WTC11 (cell line): ENCODE data around the gene HDLBP.

Experiments used
- FOXJ3 ChIP-seq: sonication (generic); formaldehyde crosslinking; IDR thresholded peaks from 2 replicates; pipeline ENCODE4 v1.9.0; 2021; ENCODE audit warnings: missing genetic modification reagents, mild to moderate bottlenecking, borderline replicate concordance
- HMGXB4 ChIP-seq: sonication (generic); formaldehyde crosslinking; IDR thresholded peaks from 2 replicates; pipeline ENCODE4 v1.8.1; 2023; ENCODE audit warnings: mild to moderate bottlenecking, moderate library complexity, missing genetic modification reagents
- IRF1 ChIP-seq: sonication (generic); formaldehyde crosslinking; IDR thresholded peaks from 2 replicates; pipeline ENCODE4 v1.8.0; 2023; ENCODE audit warnings: missing genetic modification reagents
- NFATC4 ChIP-seq: fragments of 250-450 bp; sonication (Bioruptor Pico); IDR thresholded peaks from 2 replicates; pipeline ENCODE4 v1.9.0; 2021; ENCODE audit warnings: mild to moderate bottlenecking
- USF2 ChIP-seq: sonication (generic); formaldehyde crosslinking; IDR thresholded peaks from 2 replicates; pipeline ENCODE4 v1.8.1; 2023; ENCODE audit warnings: mild to moderate bottlenecking, missing genetic modification reagents, moderate library complexity
- ZBTB21 ChIP-seq: sonication (generic); formaldehyde crosslinking; IDR thresholded peaks from 2 replicates; pipeline ENCODE4 v1.8.1; 2023; ENCODE audit warnings: mild to moderate bottlenecking, missing genetic modification reagents, borderline replicate concordance
- ZMAT4 ChIP-seq: fragments of 250-450 bp; sonication (Bioruptor Pico); IDR thresholded peaks from 2 replicates; pipeline ENCODE4 v1.9.0; 2021; ENCODE audit warnings: mild to moderate bottlenecking
- TF ChIP-seq, protein P1 (sequence below): fragments of 200-600 bp; IDR thresholded peaks from 2 replicates; pipeline ENCODE4 v1.8.0; 2022; ENCODE audit warnings: antibody characterized with exemption

DNA sequence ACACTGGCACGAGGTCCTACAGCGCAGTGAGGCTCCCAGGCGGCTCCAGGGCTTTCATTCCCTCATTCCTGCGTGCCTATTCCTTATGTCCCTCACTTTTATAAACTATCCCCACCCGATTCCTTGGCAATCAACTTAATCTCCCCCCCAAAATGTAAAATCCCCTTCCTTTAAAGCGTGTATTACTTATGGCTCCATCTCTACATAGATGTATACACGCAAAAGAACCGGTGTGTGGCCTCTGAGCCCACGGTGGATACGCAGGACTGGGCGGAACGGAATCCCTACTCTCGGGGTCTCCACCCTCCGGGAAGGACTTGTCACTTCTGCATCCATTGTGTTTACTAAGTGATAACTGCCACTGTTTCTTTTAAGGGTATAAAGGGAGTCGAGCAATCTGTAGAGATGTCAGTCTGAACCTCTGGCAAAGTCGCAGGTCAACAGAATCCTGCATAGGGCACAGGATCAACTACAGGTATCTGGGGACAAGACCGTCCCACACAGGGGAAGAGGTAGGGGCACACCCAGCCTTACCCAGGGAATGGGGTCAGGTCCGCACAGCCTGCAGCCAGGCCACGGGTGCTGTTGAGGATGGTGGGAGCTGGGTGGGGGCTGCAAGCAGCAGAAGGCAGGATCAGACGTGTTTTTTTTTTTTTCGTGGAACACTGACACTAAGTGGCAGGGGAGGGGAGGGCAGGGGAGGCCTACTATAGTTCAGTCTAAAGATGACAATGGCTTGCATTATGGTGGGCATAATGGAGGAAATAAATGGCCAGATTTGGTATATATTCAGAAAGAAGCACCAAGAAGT, 42.1 kb downstream of the HDLBP start:
- TF ChIP-seq USF2: no peak
- no peak for TF ChIP-seq ZMAT4 (CRISPR knock-in tag)
- TF ChIP-seq, protein P1, sequence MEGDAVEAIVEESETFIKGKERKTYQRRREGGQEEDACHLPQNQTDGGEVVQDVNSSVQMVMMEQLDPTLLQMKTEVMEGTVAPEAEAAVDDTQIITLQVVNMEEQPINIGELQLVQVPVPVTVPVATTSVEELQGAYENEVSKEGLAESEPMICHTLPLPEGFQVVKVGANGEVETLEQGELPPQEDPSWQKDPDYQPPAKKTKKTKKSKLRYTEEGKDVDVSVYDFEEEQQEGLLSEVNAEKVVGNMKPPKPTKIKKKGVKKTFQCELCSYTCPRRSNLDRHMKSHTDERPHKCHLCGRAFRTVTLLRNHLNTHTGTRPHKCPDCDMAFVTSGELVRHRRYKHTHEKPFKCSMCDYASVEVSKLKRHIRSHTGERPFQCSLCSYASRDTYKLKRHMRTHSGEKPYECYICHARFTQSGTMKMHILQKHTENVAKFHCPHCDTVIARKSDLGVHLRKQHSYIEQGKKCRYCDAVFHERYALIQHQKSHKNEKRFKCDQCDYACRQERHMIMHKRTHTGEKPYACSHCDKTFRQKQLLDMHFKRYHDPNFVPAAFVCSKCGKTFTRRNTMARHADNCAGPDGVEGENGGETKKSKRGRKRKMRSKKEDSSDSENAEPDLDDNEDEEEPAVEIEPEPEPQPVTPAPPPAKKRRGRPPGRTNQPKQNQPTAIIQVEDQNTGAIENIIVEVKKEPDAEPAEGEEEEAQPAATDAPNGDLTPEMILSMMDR: no peak
- TF ChIP-seq HMGXB4 (CRISPR knock-in tag): no peak
- no peak for TF ChIP-seq FOXJ3 (CRISPR knock-in tag)
- TF ChIP-seq IRF1 (CRISPR knock-in tag): no peak
- no peak for TF ChIP-seq ZBTB21 (CRISPR knock-in tag)
- no peak for TF ChIP-seq NFATC4 (CRISPR knock-in tag)
